CD1c-positive myeloid dendritic cell (primary cell): ENCODE data around the gene TNFAIP8L1.
A peak's percentile ranks its signal among the peaks of the same experiment; 100 is the strongest.
"Not testable (repeated sequence)": the region's sequence is repeated elsewhere in the genome, so short reads cannot be mapped to it uniquely, and the experiment has no call there.

Experiments
- DNase-seq: peaks from one replicate; pipeline ENCODE4 v3.0.0-alpha.2; 2016; ENCODE audit errors: extremely low spot score

Gene TNFAIP8L1

DNA sequence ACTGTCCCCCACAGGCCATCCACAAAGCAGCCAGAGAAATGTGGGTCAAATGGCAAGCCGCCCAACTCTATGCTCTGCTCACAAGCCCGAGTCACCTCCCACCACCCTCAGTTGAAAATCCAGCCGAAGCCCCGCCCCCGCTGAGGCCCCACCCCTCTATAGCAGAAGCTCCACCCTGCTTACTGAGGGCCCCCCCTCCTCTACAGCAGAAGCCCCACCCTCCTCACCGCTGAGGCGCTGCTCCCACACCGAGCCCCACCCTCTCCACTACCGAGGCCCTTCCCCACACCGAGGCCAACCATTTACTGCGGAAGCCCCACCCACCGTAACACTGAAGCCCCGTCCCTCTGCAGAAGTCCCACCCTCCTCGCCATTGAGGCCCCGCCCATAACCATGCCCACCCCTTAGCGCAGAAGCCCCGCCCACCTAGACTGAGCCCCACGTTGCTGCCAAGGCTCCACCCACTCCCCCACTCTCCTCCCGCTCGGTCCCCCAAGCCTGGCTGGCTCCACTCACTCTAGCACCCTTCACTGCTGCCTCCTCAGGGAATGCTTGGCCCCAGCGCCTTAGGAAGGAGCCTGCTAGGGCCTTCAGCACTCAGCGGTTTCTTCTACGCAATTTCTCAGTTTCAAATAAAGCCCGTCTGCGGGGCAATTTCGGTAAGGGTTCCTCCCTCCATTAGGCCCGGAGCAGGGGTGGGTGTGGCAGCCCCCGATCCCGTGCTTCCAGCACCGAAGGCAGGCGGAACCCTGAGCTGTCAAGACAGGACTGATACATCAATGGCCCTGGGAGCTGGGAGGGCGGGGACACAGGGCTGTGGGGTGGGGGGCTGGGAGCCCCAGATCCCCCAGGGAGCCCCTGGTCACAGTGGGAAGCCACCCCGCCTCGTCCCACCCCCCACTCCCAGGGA, 39.8 kb downstream of the TNFAIP8L1 start:
- no peak for DNase-seq

DNA sequence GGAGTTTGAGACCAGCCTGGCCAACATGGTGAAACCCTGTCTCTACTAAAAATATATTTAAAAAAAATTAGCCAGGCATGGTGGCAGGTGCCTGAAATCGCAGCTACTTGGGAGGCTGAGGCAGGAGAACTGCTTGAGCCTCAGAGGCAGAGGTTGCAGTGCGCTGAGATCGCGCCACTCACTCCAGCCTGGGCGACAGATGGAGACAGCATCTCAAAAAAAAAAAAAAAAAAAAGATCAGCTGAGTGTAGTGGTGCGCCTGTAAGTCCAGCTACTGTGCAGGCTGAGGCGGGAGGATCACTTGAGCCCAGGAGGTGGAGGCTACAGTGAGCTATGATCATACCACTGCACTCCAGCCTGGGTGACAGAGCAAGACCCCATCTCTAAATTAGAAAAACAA, 40.7 kb downstream of the TNFAIP8L1 start:
- not testable (repeated sequence) for DNase-seq

GRCh38 chr19:4682417-4683200, 43.3 kb downstream of the TNFAIP8L1 start:
- no peak for DNase-seq

GRCh38 chr19:4684312-4685095, 45.2 kb downstream of the TNFAIP8L1 start:
- DNase-seq: no peak

DNA sequence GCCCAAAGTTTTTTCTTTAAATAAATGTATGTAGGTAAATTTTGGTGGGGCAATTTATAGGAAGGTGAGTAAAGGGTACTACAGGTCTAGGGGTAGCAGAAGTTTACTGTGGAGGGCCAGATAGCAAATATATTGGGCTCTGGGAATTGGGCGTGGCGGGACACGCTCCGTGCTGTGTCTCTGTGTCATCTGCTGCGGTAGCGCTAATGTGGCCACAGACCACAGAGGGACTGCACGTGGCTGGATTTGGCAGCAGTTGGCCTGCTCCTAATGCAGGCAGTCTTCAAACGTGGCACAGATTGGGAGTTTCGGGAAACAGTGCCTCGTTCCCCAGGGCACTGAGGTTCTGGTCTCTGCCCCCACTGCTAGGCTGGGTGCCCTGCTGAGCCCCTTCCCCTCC, 47.4 kb downstream of the TNFAIP8L1 start:
- no peak for DNase-seq

DNA sequence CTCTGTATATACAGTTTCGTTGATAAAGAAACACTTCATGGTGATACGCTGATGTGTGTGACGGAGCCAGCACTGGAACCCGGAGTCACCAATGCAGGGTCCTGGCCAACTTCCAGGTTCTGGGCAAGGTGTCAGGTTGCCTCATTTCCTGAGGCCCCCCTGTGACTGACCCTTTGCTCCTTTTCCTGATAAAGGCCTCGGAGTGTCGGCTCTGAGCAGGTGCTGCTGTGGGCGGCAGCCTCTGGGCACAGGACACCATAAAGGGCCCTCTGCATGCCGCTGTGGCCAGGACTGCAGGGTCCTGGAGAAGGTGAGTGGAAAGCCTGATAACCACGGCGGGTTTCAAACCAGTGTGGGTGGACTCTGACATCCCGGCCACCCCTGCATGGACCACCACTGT, 48.1 kb downstream of the TNFAIP8L1 start:
- no peak for DNase-seq

- no peak for DNase-seq
Measured at GRCh38 chr19:4688587-4688986, 49.3 kb downstream of the TNFAIP8L1 start.

DNA sequence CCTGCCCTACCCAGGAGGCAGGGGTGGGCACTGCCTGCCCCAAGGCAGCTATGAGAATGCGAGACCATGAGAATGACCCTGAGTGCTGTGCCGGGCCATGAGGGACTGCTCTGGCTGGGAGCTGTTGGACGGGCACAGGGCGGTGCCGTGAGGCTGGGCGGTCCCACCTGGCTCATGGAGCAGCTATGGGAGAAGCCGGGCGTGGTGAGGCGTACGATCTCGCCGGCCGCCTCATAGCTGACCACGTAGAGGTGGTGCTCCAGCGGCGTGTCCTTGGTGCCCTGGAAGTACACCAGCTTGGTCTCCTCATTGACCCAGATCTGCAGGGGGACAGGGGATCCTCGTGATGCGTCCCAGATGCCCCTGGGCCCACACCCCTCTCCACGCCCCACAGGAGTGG, 50.1 kb downstream of the TNFAIP8L1 start:
- DNase-seq: no peak

- peak; percentile 58 for DNase-seq
Measured at GRCh38 chr19:4690361-4690760, 51.0 kb downstream of the TNFAIP8L1 start.

GRCh38 chr19:4691373-4691772, 52.1 kb downstream of the TNFAIP8L1 start:
- peak; percentile 95 for DNase-seq

DNA sequence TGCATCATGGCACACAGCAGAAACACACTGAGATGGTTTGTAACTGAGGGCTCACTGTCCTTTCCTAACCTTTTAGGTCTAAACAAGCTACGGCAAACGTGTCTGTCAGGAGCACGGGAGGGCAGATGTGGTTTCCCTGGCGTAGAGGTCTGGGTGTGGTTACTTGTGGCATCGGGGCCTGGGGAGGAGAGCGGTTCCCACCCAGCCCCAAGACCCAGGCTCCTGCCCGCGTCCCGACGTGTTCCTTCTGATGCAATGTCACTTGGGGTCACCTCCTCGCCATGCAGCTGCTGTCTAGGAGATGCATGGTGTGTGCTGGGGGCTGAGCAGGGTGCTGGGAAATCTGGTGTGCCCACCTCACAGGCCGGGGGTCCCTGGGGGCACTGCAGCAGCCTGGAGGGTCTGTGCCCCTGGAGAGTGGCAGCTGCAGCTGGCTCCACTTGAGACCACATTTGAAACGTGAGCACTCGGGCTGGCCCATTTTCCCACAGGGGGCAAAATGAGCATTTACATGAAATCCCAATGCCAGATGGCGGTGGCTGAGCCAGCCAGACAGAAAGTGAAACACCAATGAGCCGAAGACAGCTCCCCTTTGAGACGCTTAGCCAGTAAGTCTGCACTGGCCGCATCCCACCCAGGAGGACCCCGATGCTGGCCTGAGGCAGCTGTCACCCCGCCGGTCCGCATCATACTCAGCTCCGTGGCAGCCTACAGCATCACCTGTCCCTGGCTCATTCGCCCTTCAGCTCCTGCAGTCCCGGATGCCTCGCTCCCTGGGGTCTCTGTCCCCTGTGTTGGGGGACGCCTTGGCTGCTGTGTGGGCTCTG, 53.1 kb downstream of the TNFAIP8L1 start:
- DNase-seq: no peak

GRCh38 chr19:4693078-4693350, 53.7 kb downstream of the TNFAIP8L1 start:
- no peak for DNase-seq

- peak; percentile 36 for DNase-seq
Measured at GRCh38 chr19:4693471-4694121, 54.3 kb downstream of the TNFAIP8L1 start.

DNA sequence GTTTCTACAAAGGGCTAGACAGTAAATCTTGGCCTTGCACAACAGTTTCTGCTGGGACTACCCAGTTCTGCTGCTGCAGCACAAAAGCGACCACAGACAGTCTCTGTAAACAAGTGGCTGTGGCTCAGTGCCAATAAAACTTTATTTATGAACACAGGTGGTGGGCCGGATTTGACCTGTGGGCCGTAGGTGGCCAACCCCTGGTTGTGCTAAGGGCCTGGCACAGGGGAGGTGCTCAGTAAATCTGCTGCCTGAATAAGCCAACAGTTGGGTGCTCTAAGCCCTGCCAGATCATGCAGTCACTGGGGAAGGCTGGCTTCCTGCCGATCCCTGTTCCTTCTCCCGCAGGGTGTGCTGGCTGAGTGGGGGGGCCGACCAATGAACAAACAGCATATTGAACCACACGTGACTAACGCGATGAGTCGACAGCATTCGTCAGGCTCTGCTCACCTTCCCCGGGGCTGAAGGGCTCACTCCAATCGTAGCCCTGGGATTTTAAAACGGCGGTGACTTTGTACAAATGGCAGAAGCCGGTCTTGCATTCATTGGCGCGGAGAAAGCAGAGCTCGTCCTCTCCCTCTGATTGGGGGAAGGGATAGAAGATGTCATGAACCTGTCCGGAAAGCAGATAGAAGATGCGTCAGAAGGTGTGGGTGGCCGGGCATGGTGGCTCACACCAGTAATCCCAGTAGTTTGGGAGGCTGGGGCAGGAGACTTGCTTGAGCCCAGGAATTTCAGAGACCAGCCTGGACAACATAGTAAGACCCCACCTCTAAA, 55.1 kb downstream of the TNFAIP8L1 start:
- peak; percentile 49 for DNase-seq

- no peak for DNase-seq
Measured at GRCh38 chr19:4695224-4695731, 56.0 kb downstream of the TNFAIP8L1 start.

DNA sequence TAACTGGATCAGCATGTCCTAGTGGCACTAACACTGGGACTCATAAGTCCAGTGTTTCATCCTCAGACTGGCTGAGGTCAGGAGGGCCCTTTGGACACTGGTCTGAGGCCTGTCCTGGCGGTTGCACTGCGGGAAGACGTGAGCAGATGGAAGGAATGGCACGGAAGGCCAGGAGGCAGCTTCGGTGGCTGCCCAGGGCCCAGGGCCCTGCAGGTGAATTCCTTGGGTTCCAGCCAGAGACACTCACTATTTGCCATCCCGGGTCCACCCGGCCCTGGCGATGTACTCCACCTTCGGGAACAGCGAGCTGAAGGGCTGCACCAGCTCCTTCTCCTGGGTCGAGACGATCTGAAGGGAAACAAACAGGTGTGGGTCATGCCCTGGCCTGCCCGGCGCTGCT, 58.0 kb downstream of the TNFAIP8L1 start:
- no peak for DNase-seq

- DNase-seq: no peak
Measured at GRCh38 chr19:4699826-4700692, 60.7 kb downstream of the TNFAIP8L1 start.

- no peak for DNase-seq
Measured at GRCh38 chr19:4700693-4700970, 61.3 kb downstream of the TNFAIP8L1 start.

DNA sequence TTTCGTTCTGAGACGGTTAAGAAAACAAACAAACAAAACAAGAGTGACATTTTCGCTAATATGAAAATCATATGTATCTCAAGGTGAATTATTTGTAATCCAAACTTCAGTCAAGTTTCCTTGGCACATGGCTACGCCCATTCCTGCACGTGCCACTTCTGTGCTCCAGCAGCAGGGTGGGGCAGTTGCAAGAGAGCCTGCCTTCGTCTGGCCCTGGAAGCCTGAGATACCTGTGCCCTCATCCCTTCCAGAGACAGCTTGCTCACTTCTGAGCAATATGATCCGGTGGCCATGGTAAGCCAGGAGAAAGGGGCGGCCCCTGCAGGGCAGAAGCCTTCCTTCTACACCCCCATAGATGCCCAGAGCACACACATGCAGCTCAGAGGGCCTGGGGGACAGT, 62.2 kb downstream of the TNFAIP8L1 start:
- no peak for DNase-seq
